GM23338 (cell line): ENCODE results near the gene FPGS. TPM values are rescaled to one million over a fixed set of nuclear protein-coding genes. Genes with fewer than 3 reads are reported as not detected.

ENCODE experiments used
- ATAC-seq: fragments of 200-7000 bp; cut with Tn5 transposase; 3 replicates; pipeline ENCODE4 v1.9.1; 2020
- DNase-seq: peaks from one replicate; pipeline ENCODE4 v3.0.0-alpha.2; 2015; ENCODE audit warnings: low spot score
- H2AFZ ChIP-seq: fragments of 200-600 bp; sonication (generic); 2 replicates; pipeline ENCODE4 v1.8.0; 2016; ENCODE audit warnings: antibody characterized with exemption, mild to moderate bottlenecking, moderate library complexity
- H3F3A ChIP-seq: fragments of 200-600 bp; sonication (generic); replicated peaks from 2 replicates; pipeline ENCODE4 v1.8.0; 2017; ENCODE audit warnings: antibody characterized with exemption, mixed run types, low read depth
- H3K27ac ChIP-seq: fragments of 200-600 bp; sonication (generic); 2 replicates; pipeline ENCODE4 v1.6.1; 2016; ENCODE audit warnings: low read depth
- H3K27me3 ChIP-seq: fragments of 200-600 bp; sonication (generic); 2 replicates; pipeline ENCODE4 v1.8.0; 2016; ENCODE audit warnings: mild to moderate bottlenecking, mixed run types, moderate library complexity; ENCODE audit not compliant: insufficient read depth
- H3K36me3 ChIP-seq: fragments of 200-600 bp; sonication (generic); 2 replicates; pipeline ENCODE4 v1.8.0; 2016; ENCODE audit warnings: mild to moderate bottlenecking; ENCODE audit not compliant: insufficient read depth
- H3K4me1 ChIP-seq: fragments of 200-600 bp; sonication (generic); 2 replicates; pipeline ENCODE4 v1.8.0; 2016; ENCODE audit warnings: mild to moderate bottlenecking, moderate library complexity; ENCODE audit not compliant: insufficient read depth
- H3K4me2 ChIP-seq: fragments of 200-600 bp; sonication (generic); 2 replicates; pipeline ENCODE4 v1.7.1; 2017; ENCODE audit warnings: mixed run types
- H3K4me3 ChIP-seq: fragments of 200-600 bp; sonication (generic); 2 replicates; pipeline ENCODE4 v1.6.1; 2016; ENCODE audit warnings: mixed run types
- H3K79me2 ChIP-seq: fragments of 200-600 bp; sonication (generic); replicated peaks from 2 replicates; pipeline ENCODE4 v1.8.0; 2017; ENCODE audit warnings: mild to moderate bottlenecking; ENCODE audit not compliant: insufficient read depth
- H3K9me2 ChIP-seq: fragments of 200-600 bp; sonication (generic); 2 replicates; pipeline ENCODE4 v1.8.0; 2017; ENCODE audit not compliant: insufficient read depth
- H4K20me1 ChIP-seq: fragments of 200-600 bp; sonication (generic); replicated peaks from 2 replicates; pipeline ENCODE4 v1.8.0; 2017; ENCODE audit warnings: mild to moderate bottlenecking; ENCODE audit not compliant: insufficient read depth
- H3K27ac Mint-ChIP-seq: 2 replicates; pipeline ENCODE4 v1.8.0; 2020; ENCODE audit warnings: inconsistent platforms, mild to moderate bottlenecking, moderate library complexity, mixed read lengths
- H3K27me3 Mint-ChIP-seq: 3 replicates; pipeline ENCODE4 v1.8.0; 2022; ENCODE audit warnings: low read depth, mild to moderate bottlenecking, moderate library complexity, mixed read lengths, inconsistent platforms; ENCODE audit not compliant: insufficient read depth, poor library complexity
- H3K36me3 Mint-ChIP-seq: 3 replicates; pipeline ENCODE4 v1.8.0; 2021; ENCODE audit warnings: low read depth, mild to moderate bottlenecking, inconsistent platforms, moderate library complexity, mixed read lengths
- H3K4me1 Mint-ChIP-seq: 3 replicates; pipeline ENCODE4 v1.8.0; 2020; ENCODE audit warnings: mild to moderate bottlenecking, inconsistent platforms, mixed read lengths
- H3K4me3 Mint-ChIP-seq: 3 replicates; pipeline ENCODE4 v1.8.0; 2021; ENCODE audit warnings: moderate library complexity, mild to moderate bottlenecking, inconsistent platforms, mixed read lengths
- H3K9me3 Mint-ChIP-seq: 3 replicates; pipeline ENCODE4 v1.8.0; 2020; ENCODE audit warnings: moderate library complexity, mild to moderate bottlenecking, inconsistent platforms, mixed read lengths
- CREB1 ChIP-seq: fragments of 250-450 bp; sonication (Bioruptor Pico); IDR thresholded peaks from 2 replicates; pipeline ENCODE4 v1.5.0; 2020; ENCODE audit warnings: low read depth, mild to moderate bottlenecking, moderate library complexity
- JUNB ChIP-seq: IDR thresholded peaks from one replicate; pipeline ENCODE4 v1.6.1; 2016; ENCODE audit warnings: antibody characterized with exemption; ENCODE audit not compliant: unreplicated experiment
- POLR2AphosphoS5 ChIP-seq: IDR thresholded peaks from 2 replicates; pipeline ENCODE4 v1.6.1; 2016; ENCODE audit warnings: antibody characterized with exemption, low read depth
- STAT1 ChIP-seq: IDR thresholded peaks from one replicate; pipeline ENCODE4 v1.6.1; 2016; ENCODE audit warnings: antibody characterized with exemption; ENCODE audit not compliant: unreplicated experiment
- ZNF331 ChIP-seq: fragments of 250-450 bp; sonication (Bioruptor Pico); IDR thresholded peaks from 2 replicates; pipeline ENCODE4 v1.5.0; 2020; ENCODE audit warnings: low read depth, mild to moderate bottlenecking, moderate library complexity
- polyA plus RNA-seq: library from polyadenylated mRNA; unstranded; fragments of >200 nt; fragmentation: Nextera tagmentation; extraction: Ambion mirVana; gene quantifications from 2 replicates; pipeline ENCODE4 v1.2.1, GENCODE V29; 2016
- total RNA-seq: library from RNA; depleted of rRNA; stranded (reverse); fragments of >200 nt; shearing (Covaris generic); gene quantifications from 2 replicates; pipeline ENCODE4 v1.2.3, GENCODE V29; 2014
- TF ChIP-seq, protein P1 (sequence below): IDR thresholded peaks from one replicate; pipeline ENCODE4 v1.6.1; 2018; ENCODE audit warnings: antibody characterized with exemption; ENCODE audit not compliant: unreplicated experiment
- TF ChIP-seq, protein P2 (sequence below), 2 experiments: fragments of 200-600 bp in 1 of 2; sonication (generic) in 1 of 2; conservative IDR thresholded peaks; 2 replicates each; pipeline versions ENCODE4 v1.5.1 to v1.6.1; 2016 to 2017; ENCODE audit warnings: antibody characterized with exemption in 2 of 2, low read depth in 2 of 2, mild to moderate bottlenecking in 2 of 2, moderate library complexity in 1 of 2
- TF ChIP-seq, protein P3 (sequence below): IDR thresholded peaks from 2 replicates; pipeline ENCODE4 v1.6.1; 2016; ENCODE audit warnings: antibody characterized with exemption

Gene FPGS
- total and polyA plus RNA-seq, 2 experiments from 2014 or later, result 40.7 to 87.2 TPM

DNA sequence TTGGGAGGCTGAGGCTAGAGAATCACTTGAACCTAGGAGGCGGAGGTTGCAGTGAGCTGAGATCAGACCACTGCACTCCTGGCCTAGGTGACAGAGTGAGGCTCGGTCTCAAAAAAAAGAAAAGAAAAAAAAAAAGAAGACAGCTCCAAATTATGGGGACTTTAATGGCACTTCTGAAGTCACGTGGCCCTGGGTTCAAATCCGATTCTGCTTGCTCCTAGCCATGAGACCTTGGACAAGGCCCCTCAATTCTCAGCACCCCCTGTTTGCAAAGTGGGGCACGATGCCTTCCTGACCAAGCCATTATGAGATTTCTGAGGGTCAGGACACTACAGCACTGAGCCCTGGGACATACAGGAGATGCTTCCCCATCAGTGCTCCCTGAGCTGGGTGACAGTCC is 52.8 kb downstream of the FPGS start (continued):
- TF ChIP-seq, protein P1, sequence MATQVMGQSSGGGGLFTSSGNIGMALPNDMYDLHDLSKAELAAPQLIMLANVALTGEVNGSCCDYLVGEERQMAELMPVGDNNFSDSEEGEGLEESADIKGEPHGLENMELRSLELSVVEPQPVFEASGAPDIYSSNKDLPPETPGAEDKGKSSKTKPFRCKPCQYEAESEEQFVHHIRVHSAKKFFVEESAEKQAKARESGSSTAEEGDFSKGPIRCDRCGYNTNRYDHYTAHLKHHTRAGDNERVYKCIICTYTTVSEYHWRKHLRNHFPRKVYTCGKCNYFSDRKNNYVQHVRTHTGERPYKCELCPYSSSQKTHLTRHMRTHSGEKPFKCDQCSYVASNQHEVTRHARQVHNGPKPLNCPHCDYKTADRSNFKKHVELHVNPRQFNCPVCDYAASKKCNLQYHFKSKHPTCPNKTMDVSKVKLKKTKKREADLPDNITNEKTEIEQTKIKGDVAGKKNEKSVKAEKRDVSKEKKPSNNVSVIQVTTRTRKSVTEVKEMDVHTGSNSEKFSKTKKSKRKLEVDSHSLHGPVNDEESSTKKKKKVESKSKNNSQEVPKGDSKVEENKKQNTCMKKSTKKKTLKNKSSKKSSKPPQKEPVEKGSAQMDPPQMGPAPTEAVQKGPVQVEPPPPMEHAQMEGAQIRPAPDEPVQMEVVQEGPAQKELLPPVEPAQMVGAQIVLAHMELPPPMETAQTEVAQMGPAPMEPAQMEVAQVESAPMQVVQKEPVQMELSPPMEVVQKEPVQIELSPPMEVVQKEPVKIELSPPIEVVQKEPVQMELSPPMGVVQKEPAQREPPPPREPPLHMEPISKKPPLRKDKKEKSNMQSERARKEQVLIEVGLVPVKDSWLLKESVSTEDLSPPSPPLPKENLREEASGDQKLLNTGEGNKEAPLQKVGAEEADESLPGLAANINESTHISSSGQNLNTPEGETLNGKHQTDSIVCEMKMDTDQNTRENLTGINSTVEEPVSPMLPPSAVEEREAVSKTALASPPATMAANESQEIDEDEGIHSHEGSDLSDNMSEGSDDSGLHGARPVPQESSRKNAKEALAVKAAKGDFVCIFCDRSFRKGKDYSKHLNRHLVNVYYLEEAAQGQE, result no peak

DNA sequence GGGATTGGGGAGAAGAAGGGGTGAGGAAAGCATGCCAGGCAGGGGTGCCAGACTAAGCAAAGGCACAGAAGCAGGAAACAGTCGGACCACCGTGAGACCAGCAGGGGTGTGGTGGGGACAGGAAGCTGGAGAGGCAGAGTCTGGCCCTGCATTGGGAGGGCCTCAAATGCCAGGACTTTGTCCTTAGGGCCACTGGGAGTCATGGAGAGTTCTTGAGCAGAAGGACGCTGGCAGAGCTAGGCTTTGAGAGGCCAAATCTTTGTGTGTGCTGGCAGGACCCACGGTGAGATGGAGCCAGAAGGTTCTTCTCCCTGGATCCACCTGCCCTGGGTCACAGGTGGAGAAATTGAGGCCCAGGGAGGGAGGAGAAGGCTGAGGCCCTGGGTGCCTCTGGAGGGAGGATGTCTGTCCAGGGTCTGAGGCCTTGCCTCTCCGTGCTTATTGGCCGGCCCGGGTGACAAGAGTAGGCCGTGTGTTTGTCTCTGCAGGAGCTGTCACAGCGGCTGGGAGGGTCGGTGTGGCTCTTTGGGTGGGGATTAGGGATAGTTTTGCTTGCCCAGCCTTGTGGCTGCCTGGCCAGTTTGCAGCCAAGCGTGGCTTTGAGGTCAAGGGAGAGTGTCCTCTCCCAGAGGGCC is 53.5 kb downstream of the FPGS start:
- Histone ChIP-seq H3K36me3 (no peaks in the 10 kb centered on the region), H3F3A (no peaks in the 10 kb centered on the region), H3K4me1 (peaks cover 4% of the 10 kb centered on the region; the same call in 1 of the 2 replicates), H3K79me2 (no peaks in the 10 kb centered on the region), H4K20me1 (no peaks in the 10 kb centered on the region), H3K4me2 (no peak overlapping the region), H3K4me3 (no peak overlapping the region), H2AFZ (no peak overlapping the region), H3K9me2 (no peaks in the 10 kb centered on the region), H3K27me3 (no peaks in the 10 kb centered on the region), H3K27ac (no peak overlapping the region)
- no peaks in the 10 kb centered on the region for H3K36me3 Mint-ChIP-seq
- no peak overlapping the region for H3K27ac Mint-ChIP-seq
- peaks cover 7% of the 10 kb centered on the region for H3K4me1 Mint-ChIP-seq
- no peak overlapping the region for H3K4me3 Mint-ChIP-seq
- no peak for TF ChIP-seq ZNF331 (CRISPR knock-in tag)
- TF ChIP-seq CREB1 (CRISPR knock-in tag), result no peak
- TF ChIP-seq STAT1, result no peak
- H3K27me3 Mint-ChIP-seq, result peaks cover 8% of the 10 kb centered on the region
- H3K9me3 Mint-ChIP-seq, result no peaks in the 10 kb centered on the region
- ATAC-seq, result no peak
- no peak for DNase-seq

DNA sequence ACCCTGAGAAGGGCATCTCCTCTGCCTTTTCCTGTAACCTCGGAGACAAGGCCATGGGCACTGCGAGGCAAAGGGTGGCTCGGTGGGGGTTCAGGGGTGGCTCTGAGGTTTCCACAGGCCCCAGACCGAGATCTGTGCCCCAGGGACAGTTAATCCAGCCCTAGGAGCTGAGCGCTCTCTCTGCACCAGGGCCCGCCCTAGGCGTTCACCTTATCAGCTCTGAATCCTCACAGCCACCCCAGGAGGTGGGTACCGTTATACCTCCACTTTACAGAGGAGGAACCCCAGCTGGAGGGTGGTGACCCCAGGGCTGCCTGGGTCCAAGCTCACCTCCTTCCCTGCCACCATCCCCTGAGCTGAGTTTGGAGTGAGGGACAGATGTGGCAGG is 54.0 kb downstream of the FPGS start:
- H3K4me1 Mint-ChIP-seq, result peaks cover 7% of the 10 kb centered on the region
- TF ChIP-seq, protein P2, sequence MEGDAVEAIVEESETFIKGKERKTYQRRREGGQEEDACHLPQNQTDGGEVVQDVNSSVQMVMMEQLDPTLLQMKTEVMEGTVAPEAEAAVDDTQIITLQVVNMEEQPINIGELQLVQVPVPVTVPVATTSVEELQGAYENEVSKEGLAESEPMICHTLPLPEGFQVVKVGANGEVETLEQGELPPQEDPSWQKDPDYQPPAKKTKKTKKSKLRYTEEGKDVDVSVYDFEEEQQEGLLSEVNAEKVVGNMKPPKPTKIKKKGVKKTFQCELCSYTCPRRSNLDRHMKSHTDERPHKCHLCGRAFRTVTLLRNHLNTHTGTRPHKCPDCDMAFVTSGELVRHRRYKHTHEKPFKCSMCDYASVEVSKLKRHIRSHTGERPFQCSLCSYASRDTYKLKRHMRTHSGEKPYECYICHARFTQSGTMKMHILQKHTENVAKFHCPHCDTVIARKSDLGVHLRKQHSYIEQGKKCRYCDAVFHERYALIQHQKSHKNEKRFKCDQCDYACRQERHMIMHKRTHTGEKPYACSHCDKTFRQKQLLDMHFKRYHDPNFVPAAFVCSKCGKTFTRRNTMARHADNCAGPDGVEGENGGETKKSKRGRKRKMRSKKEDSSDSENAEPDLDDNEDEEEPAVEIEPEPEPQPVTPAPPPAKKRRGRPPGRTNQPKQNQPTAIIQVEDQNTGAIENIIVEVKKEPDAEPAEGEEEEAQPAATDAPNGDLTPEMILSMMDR (conservative IDR thresholded peaks at IDR 0.05; ENCODE audit: low read depth in 2 of 2), result no peak
- TF ChIP-seq JUNB (no peak), POLR2AphosphoS5 (no peak), ZNF331 (CRISPR knock-in tag) (no peak), CREB1 (CRISPR knock-in tag) (no peak), STAT1 (no peak)
- TF ChIP-seq, protein P1, result no peak
- TF ChIP-seq, protein P3, sequence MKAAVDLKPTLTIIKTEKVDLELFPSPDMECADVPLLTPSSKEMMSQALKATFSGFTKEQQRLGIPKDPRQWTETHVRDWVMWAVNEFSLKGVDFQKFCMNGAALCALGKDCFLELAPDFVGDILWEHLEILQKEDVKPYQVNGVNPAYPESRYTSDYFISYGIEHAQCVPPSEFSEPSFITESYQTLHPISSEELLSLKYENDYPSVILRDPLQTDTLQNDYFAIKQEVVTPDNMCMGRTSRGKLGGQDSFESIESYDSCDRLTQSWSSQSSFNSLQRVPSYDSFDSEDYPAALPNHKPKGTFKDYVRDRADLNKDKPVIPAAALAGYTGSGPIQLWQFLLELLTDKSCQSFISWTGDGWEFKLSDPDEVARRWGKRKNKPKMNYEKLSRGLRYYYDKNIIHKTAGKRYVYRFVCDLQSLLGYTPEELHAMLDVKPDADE, result no peak

More for the DNA sequence above, 54.0 kb downstream of the FPGS start:
- H3K27ac Mint-ChIP-seq, result no peak overlapping the region
- ATAC-seq (no peak), DNase-seq (no peak)
- H3F3A ChIP-seq, result no peaks in the 10 kb centered on the region
- H3K27me3 Mint-ChIP-seq, result peaks cover 8% of the 10 kb centered on the region
- no peaks in the 10 kb centered on the region for H3K79me2 ChIP-seq
- peaks cover 4% of the 10 kb centered on the region; the same call in 1 of the 2 replicates for H3K4me1 ChIP-seq
- H4K20me1 ChIP-seq, result no peaks in the 10 kb centered on the region
- no peak overlapping the region for H3K4me3 ChIP-seq
- no peaks in the 10 kb centered on the region for H3K36me3 ChIP-seq
- H3K4me2 ChIP-seq, result no peak overlapping the region
- no peak overlapping the region for H3K27ac ChIP-seq
- no peaks in the 10 kb centered on the region for H3K9me2 ChIP-seq
- no peaks in the 10 kb centered on the region for H3K36me3 Mint-ChIP-seq
- H2AFZ ChIP-seq, result no peak overlapping the region
- H3K9me3 Mint-ChIP-seq, result no peaks in the 10 kb centered on the region
- no peak overlapping the region for H3K4me3 Mint-ChIP-seq
- no peaks in the 10 kb centered on the region for H3K27me3 ChIP-seq
